A549 (cell line): ENCODE results near the gene OR10R2. TPM values are rescaled to one million over a fixed set of nuclear protein-coding genes. Genes with fewer than 3 reads are reported as not detected.

Source experiments
- ATAC-seq, 2 experiments: fragments of 200-7000 bp in 1 of 2; fragments of >200 bp in 1 of 2; cut with Nextera tagmentation in 1 of 2; cut with Tn5 transposase in 1 of 2; 3 replicates each; pipeline versions ENCODE4 v1.8.0 to v1.9.1; 2018 to 2020; ENCODE audit warnings: mild to moderate bottlenecking in 1 of 2, moderate library complexity in 1 of 2
- CTCF ChIA-PET: fragments of 300-600 bp; sonication (Branson Sonifier 250); formaldehyde crosslinking; extraction: SDS; loops from one replicate; lab custom pipeline; 2021; ENCODE audit warnings: antibody characterized with exemption, inconsistent platforms; lab: Yijun Ruan, JAX
- POLR2A ChIA-PET: fragments of 350-600 bp; formaldehyde crosslinking; extraction: SDS; loops from one replicate; lab custom pipeline; 2021; ENCODE audit warnings: antibody characterized with exemption, inconsistent platforms; lab: Yijun Ruan, JAX
- DNase-seq, 2 experiments: peaks; one replicate each; pipeline versions ENCODE4 v3.0.0 to v3.0.0-alpha.2; 2011 to 2016; ENCODE audit warnings: low read depth in 1 of 2, low spot score in 1 of 2
- FAIRE-seq: peaks from 2 replicates; lab custom pipeline; 2011; peaks lifted over from hg19 to GRCh38; lab: Jason Lieb, UNC
- H3K27ac ChIP-seq, 2 experiments: fragments of >200 bp; sonication (Bioruptor Twin); formaldehyde crosslinking; 3 replicates each; pipeline ENCODE4 v1.5.1; 2016 to 2017
- H3K4me1 ChIP-seq: fragments of >200 bp; sonication (Bioruptor Twin); formaldehyde crosslinking; 3 replicates; pipeline ENCODE4 v1.6.1; 2016
- H3K4me2 ChIP-seq: fragments of >200 bp; sonication (Bioruptor Twin); formaldehyde crosslinking; 3 replicates; pipeline ENCODE4 v1.6.1; 2016
- H3K4me3 ChIP-seq: fragments of >200 bp; sonication (Bioruptor Twin); formaldehyde crosslinking; 3 replicates; pipeline ENCODE4 v1.5.1; 2016
- H3K9me3 ChIP-seq: fragments of >200 bp; sonication (Bioruptor Twin); formaldehyde crosslinking; 3 replicates; pipeline ENCODE4 v1.6.1; 2016
- BHLHE40 ChIP-seq: IDR thresholded peaks from 2 replicates; pipeline ENCODE4 v1.6.1; 2012; ENCODE audit warnings: low read depth, low read length, inconsistent platforms
- EHF ChIP-seq: fragments of 250-450 bp; sonication (Bioruptor Pico); IDR thresholded peaks from 2 replicates; pipeline ENCODE4 v1.5.0; 2020; ENCODE audit warnings: mild to moderate bottlenecking
- EHMT2 ChIP-seq: fragments of 200-600 bp; sonication (generic); IDR thresholded peaks from 2 replicates; pipeline ENCODE4 v1.6.1; 2016; ENCODE audit warnings: antibody characterized with exemption, low read depth, mild to moderate bottlenecking, moderate library complexity
- FOSL2 ChIP-seq, 2 experiments: fragments of 450-650 bp in 1 of 2; fragments of >200 bp in 1 of 2; sonication (Bioruptor Twin) in 1 of 2; formaldehyde crosslinking; IDR thresholded peaks; 2 replicates each; pipeline versions ENCODE4 v1.5.0 to v1.6.1; 2016 to 2020; ENCODE audit warnings: mild to moderate bottlenecking in 1 of 2, moderate library complexity in 1 of 2
- GATA3 ChIP-seq: IDR thresholded peaks from 2 replicates; pipeline ENCODE4 v1.6.1; 2012; ENCODE audit warnings: borderline replicate concordance
- HOXA7 ChIP-seq: fragments of 250-450 bp; sonication (Bioruptor Pico); IDR thresholded peaks from 2 replicates; pipeline ENCODE4 v1.5.0; 2020; ENCODE audit warnings: mild to moderate bottlenecking, moderate library complexity
- HOXB13 ChIP-seq: fragments of 250-450 bp; sonication (Bioruptor Pico); IDR thresholded peaks from 2 replicates; pipeline ENCODE4 v1.5.0; 2020; ENCODE audit warnings: low read depth, mild to moderate bottlenecking, moderate library complexity
- JUN ChIP-seq, 2 experiments: fragments of >200 bp; sonication (Bioruptor Twin); formaldehyde crosslinking; IDR thresholded peaks; 2 replicates in 1 of 2; 3 replicates in 1 of 2; pipeline ENCODE4 v1.6.1; 2016 to 2017
- JUNB ChIP-seq: fragments of >200 bp; sonication (Bioruptor Twin); formaldehyde crosslinking; IDR thresholded peaks from 2 replicates; pipeline ENCODE4 v1.6.1; 2016
- MAFK ChIP-seq: fragments of 450-650 bp; IDR thresholded peaks from 2 replicates; pipeline ENCODE4 v1.6.1; 2014; ENCODE audit not compliant: partially characterized antibody
- NFE2L2 ChIP-seq: fragments of 150-350 bp; conservative IDR thresholded peaks from 2 replicates; pipeline ENCODE4 v1.6.1; 2014; ENCODE audit warnings: low read length
- PHF8 ChIP-seq: fragments of 200-600 bp; sonication (generic); IDR thresholded peaks from 2 replicates; pipeline ENCODE4 v1.6.1; 2016; ENCODE audit warnings: low read depth, mild to moderate bottlenecking, antibody characterized with exemption, moderate library complexity, borderline replicate concordance
- RAD21 ChIP-seq, 2 experiments: fragments of >200 bp in 1 of 2; sonication (Bioruptor Twin) in 1 of 2; formaldehyde crosslinking in 1 of 2; IDR thresholded peaks in 1 of 2; conservative IDR thresholded peaks in 1 of 2; 2 replicates in 1 of 2; 3 replicates in 1 of 2; pipeline ENCODE4 v1.6.1; 2012 to 2018; ENCODE audit warnings: inconsistent platforms in 1 of 2
- RCOR1 ChIP-seq: fragments of 150-350 bp; IDR thresholded peaks from 2 replicates; pipeline ENCODE4 v1.6.1; 2014; ENCODE audit warnings: antibody characterized with exemption, low read length, low read depth
- RFX5 ChIP-seq: fragments of 450-650 bp; IDR thresholded peaks from 2 replicates; pipeline ENCODE4 v1.7.1; 2014; ENCODE audit warnings: antibody characterized with exemption, mild to moderate bottlenecking, moderate library complexity
- RNF2 ChIP-seq: fragments of 200-600 bp; sonication (generic); IDR thresholded peaks from 2 replicates; pipeline ENCODE4 v1.6.1; 2016; ENCODE audit warnings: low read depth, mild to moderate bottlenecking, antibody characterized with exemption, moderate library complexity, borderline replicate concordance
- ZC3H11A ChIP-seq: fragments of 450-650 bp; IDR thresholded peaks from 2 replicates; pipeline ENCODE4 v1.6.1; 2014; ENCODE audit warnings: antibody characterized with exemption, mild to moderate bottlenecking
- ZFP36 ChIP-seq: fragments of 450-650 bp; IDR thresholded peaks from 2 replicates; pipeline ENCODE4 v1.6.1; 2014; ENCODE audit warnings: borderline replicate concordance; ENCODE audit not compliant: partially characterized antibody
- WGBS: methylation state at CpG from one replicate; pipeline ENCODE4 v1.1.6; 2017; ENCODE audit errors: missing lambda C conversion rate; 5-methylcytosine and 5-hydroxymethylcytosine counted together
- polyA plus RNA-seq, 4 experiments: library from polyadenylated mRNA; depleted of rRNA in 3 of 4; stranded (reverse); fragments of >200 nt; fragmentation: RNase III in 1 of 4; extraction: RNeasy Plus Mini Kit Qiagen cat#74134 plus additional on column Dnase treatment in 1 of 4; gene quantifications; 2 replicates in 3 of 4; 3 replicates in 1 of 4; pipeline ENCODE4 v1.2.3, GENCODE V29; 2011 to 2017

Gene OR10R2
- polyA plus RNA-seq, 2 of the 4 experiments (the other 2 are of a cell fraction): not detected

GRCh38 chr1:158507511-158507910, 35.5 kb downstream of the OR10R2 start:
- H3K4me2 ChIP-seq: no peak overlapping the region
- no peak overlapping the region for H3K27ac ChIP-seq
- POLR2A ChIA-PET: no interaction called here
- H3K4me3 ChIP-seq: no peak overlapping the region
- H3K4me1 ChIP-seq: no peaks in the 10 kb centered on the region
- DNase-seq: no peak
- WGBS: 0% methylated on average over 2 of the region's 2 CpGs
- H3K9me3 ChIP-seq: no peaks in the 10 kb centered on the region
- CTCF ChIA-PET: interaction anchor here (1.0 kb wide), 1 partner anchor 20 kb away, joined by 3 read pairs; no protein-coding TSS in a partner anchor
- ATAC-seq: no peak
- no peak for FAIRE-seq
- TF ChIP-seq NFE2L2 (peak; percentile 59; the same call in 1 of the 2 replicates), MAFK (peak; percentile 55), RCOR1 (no peak)

GRCh38 chr1:158509471-158510156, 37.6 kb downstream of the OR10R2 start:
- no peak overlapping the region for H3K4me2 ChIP-seq
- TF ChIP-seq RCOR1 (no peak), EHMT2 (no peak), JUN (IDR thresholded peaks at IDR 0.05) (no peak)
- TF ChIP-seq, all 56 proteins: peak for 0
- WGBS: 5% methylated on average over 4 of the region's 4 CpGs
- no peaks in the 10 kb centered on the region for H3K9me3 ChIP-seq
- ChIA-PET CTCF (no interaction called here), POLR2A (no interaction called here)
- H3K27ac ChIP-seq: no peak overlapping the region
- H3K4me3 ChIP-seq: no peak overlapping the region
- no peak for ATAC-seq
- no peak for DNase-seq
- H3K4me1 ChIP-seq: no peaks in the 10 kb centered on the region
- FAIRE-seq: no peak

GRCh38 chr1:158516966-158517365, 44.9 kb downstream of the OR10R2 start:
- ChIA-PET CTCF (no interaction called here), POLR2A (no interaction called here)
- Histone ChIP-seq H3K4me1 (no peaks in the 10 kb centered on the region), H3K27ac (no peak overlapping the region), H3K9me3 (no peaks in the 10 kb centered on the region), H3K4me2 (no peak overlapping the region), H3K4me3 (no peak overlapping the region)
- ATAC-seq: no peak
- no peak for DNase-seq
- TF ChIP-seq JUNB: no peak
- FAIRE-seq: no peak

- ATAC-seq: no peak
- CTCF ChIA-PET: no interaction called here
- TF ChIP-seq MAFK (no peak), HOXA7 (CRISPR knock-in tag) (no peak), ZC3H11A (no peak), PHF8 (no peak), FOSL2 (IDR thresholded peaks at IDR 0.05) (no peak), FOSL2 (CRISPR knock-in tag; IDR thresholded peaks at IDR 0.05) (no peak), BHLHE40 (no peak), GATA3 (no peak), RAD21 (conservative IDR thresholded peaks at IDR 0.05 in 1 of 2, IDR thresholded peaks at IDR 0.05 in 1 of 2) (no peak), ZFP36 (no peak), RFX5 (no peak), RNF2 (no peak), NFE2L2 (no peak), EHF (CRISPR knock-in tag) (no peak), HOXB13 (CRISPR knock-in tag) (no peak), EHMT2 (no peak)
- H3K9me3 ChIP-seq: no peaks in the 10 kb centered on the region
- no peak for FAIRE-seq
- no peak overlapping the region for H3K4me3 ChIP-seq
- no peak overlapping the region for H3K4me2 ChIP-seq
- WGBS: 0% methylated on average over 1 of the region's 1 CpG
- H3K4me1 ChIP-seq: no peaks in the 10 kb centered on the region
- DNase-seq: no peak
- H3K27ac ChIP-seq: no peak overlapping the region
- POLR2A ChIA-PET: no interaction called here
Measured at GRCh38 chr1:158520021-158520420, 48.0 kb downstream of the OR10R2 start.
